Measurements from ENCODE around the gene MKI67.
"Not testable (repeated sequence)": the region's sequence is repeated elsewhere in the genome, so short reads cannot be mapped to it uniquely, and the experiment has no call there.

MKI67 gene

DNA sequence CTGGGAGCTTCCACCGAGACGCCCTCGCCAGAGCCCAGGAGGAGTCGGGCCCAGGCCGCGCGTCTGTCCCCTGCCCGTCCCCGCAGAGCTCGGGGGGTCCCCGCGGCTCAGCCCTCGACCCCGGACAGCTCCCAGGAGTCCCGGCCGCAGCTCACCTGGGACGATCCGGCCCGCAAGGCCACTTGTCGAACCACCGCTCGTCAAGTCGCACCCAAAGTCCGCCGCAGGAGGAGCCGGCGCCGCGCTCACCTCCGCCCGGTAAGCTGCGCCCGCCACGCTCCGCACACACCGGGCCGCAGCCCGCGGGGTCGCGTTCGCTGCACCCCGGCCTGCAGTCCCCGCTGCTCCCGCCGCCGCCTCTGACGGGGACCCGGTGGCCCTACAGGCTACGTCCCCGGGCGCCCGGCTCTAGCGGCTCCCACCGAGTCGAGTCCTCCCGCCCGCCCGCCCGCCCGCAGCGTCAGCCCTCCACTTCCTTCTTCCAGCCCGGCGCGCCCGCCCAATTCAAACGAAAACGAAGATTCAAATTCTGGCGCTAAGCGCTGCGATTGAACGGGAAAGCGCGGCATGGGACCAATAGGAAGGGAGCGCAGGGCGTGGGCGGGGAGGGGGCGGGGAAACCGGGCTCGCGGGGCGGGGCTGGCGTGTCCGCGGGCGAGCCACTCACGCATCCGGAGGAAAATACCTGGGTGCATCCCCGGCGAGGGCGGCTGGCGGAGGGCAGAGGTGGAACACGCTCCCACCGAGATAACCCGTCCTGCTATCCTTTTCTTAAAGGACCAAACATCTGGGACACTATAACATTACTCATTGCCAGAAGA lies at the start of gene MKI67:
MKI67 (minus strand) TSS at position 480 of the 821 bp plus-strand sequence. CDS start 756 bp downstream, outside the sequence.
- no peak for FAIRE-seq

DNA sequence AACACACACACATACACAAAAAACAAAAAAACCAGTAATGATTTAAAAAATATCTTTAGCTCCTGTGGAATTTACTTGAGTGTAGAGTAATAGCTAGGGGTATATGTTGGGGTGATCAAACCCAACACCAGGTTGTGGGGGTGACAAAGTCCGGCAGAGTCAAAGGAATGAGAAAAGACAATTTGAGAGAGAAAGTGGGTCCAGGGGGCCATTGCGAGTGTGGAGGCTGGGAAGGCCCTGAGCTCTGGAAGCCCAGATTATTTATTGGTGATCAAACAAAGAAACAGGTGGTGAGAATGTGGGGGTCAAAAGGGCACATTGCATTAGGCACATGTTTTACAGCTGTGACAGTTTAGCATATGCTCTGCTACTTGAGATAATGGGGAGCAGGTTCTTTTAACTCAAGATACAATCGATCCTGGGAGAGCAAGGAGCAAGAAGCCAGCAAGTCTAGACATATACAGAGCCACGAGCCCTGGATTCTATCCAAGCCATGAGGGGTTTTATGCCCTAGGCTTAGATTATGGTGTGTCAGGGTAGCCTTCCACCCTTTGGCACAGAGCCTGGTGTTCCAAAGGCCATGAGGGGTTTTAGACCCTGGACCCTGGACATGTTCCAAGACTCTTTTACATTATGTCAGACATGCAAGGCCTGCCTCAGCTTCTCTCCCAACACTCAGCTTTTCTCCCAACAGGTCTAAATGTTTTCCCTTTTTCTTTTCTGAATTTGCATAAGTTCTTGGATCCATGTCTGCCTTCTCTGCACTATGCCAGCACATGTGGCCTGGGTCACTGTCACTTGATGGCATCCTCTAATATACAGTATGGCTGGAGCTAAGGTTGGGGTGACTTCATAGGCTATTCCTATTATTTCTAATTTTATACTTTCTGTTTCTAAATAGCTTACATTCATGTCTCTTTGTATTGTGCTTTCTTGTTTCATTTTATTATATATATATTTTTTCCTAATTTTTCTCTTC lies 48.6 kb upstream of the MKI67 start:
- no peak for FAIRE-seq

- no peak for FAIRE-seq
Observed at GRCh38 chr10:128173386-128173785, 47.2 kb upstream of the MKI67 start.

- no peak for FAIRE-seq
Observed at GRCh38 chr10:128172756-128173155, 46.5 kb upstream of the MKI67 start.

GRCh38 chr10:128169811-128170379 lies 43.7 kb upstream of the MKI67 start:
- FAIRE-seq: no peak

DNA sequence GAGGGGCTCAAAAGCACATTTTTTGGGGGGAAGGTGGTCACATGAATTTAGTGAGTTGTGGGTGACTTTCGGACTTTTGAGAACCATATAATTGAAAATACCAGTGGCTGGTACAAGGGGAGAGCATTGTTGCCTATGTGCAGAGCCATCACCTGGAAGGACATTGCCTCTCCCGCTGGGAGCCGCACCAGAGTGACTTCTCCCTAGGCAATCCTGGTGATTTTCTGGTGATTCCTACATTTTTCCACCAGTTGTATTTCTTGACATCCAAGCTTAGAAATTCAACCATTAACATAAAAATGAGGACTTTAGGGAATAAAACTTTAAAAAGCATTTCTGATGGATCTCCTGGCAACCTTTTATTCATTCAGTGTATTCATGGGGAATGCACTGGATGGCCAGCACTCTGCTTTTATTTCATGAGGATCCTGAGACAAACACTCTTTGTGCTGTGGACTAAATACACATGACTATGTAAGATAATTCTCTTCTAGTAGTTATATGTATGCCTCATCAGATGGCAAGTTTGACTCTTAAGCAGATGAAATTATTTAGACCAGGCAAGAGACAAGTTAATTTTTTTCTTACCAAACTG lies 41.8 kb upstream of the MKI67 start:
- FAIRE-seq: no peak

DNA sequence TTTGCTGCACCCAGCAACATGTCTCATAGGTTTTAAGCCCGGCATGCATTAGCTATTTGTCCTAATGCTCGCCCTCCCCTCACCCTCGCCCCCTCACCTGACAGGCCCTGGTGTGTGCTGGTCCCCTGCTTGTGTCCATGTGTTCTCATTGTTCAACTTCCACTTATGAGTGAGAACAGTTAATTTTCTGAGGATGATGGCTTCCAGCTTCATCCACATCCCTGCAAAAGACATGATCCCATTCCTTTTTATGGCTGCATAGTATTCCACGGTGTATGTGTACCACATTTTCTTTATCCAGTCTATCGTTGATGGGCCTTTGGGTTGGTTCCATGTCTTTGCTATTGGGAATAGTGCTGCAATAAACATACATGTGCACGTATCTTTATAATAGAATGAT lies 40.9 kb upstream of the MKI67 start:
- FAIRE-seq: not testable (repeated sequence)

DNA sequence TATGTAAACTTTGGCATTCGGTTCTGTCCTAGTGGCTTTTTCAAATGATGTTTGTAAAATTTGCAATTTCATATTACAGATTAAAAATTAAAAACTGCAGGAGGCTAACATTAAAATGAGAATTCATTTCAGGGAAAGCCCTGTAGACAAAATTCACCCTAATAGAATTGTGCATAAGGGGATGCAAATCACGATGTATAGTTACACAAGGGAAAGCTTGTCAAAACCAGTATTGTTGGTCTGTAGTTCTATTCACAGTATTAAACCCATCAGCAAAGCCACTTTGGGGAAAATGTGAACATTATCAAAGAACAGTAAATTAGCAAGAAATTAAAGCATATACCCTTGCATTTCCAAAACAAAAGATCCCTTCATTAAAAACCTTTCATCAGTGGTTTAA lies 39.9 kb upstream of the MKI67 start:
- no peak for FAIRE-seq

DNA sequence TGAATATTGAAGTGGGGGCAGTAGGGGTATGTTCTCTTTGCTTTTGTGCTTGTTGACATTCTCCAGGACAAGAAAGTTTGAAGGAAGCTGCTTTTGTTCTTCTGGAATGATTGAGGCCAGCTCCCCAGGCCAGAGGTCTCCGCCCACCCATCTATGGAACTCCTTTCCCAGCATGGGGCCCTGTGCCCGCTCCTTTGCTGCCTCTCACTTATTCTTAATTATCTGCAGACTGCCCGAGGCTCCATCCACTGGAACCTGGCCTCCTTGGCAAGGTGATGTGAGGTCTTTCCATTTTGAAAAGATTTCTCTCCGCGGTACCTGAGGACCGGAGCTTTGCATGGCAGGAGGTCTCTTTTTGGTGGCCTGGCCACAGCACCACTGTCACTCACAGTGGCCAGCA lies 39.3 kb upstream of the MKI67 start:
- FAIRE-seq: no peak

GRCh38 chr10:128163701-128164100 lies 37.5 kb upstream of the MKI67 start:
- FAIRE-seq: no peak

DNA sequence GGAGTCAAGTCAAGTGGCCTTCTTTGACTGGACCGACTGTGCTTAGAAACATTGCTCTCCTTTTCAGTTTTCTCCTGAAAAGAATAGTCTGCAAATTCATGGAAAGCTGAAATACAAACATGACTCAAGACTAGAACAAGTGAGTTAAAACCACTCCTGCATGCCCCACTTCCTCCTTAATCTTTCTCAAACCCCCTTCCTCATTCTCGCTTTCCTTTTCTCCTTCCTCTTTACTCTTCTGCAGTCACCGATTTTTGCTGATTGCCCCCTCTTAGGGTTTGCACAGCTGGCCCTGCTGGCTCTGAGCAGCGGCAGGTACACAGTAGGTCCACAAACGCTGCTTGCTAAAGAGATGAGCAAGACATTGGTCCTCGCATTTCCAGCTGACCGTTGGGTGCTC lies 34.8 kb upstream of the MKI67 start:
- FAIRE-seq: no peak

DNA sequence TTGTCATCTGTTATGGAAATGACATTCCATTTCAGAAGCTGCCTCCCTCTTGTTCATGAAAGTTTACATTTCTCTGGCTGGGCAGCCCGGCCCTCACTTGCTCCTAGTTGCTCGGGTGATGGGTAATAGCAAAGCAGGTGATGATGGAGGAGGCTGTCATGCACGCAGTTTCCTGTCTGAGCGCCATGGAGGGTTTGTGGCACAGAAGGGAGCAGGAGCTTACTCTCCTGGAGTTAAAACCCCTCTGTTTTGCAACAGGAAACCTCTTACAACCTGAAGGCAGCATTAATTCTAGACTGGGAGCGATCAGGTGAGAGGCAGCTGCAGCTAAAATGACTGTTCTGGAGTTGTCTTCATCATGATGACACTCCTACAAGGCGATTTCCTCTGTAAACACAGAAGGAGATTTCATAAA lies 34.1 kb upstream of the MKI67 start:
- no peak for FAIRE-seq

- FAIRE-seq: no peak
Observed at GRCh38 chr10:128158021-128158795, 32.0 kb upstream of the MKI67 start.

DNA sequence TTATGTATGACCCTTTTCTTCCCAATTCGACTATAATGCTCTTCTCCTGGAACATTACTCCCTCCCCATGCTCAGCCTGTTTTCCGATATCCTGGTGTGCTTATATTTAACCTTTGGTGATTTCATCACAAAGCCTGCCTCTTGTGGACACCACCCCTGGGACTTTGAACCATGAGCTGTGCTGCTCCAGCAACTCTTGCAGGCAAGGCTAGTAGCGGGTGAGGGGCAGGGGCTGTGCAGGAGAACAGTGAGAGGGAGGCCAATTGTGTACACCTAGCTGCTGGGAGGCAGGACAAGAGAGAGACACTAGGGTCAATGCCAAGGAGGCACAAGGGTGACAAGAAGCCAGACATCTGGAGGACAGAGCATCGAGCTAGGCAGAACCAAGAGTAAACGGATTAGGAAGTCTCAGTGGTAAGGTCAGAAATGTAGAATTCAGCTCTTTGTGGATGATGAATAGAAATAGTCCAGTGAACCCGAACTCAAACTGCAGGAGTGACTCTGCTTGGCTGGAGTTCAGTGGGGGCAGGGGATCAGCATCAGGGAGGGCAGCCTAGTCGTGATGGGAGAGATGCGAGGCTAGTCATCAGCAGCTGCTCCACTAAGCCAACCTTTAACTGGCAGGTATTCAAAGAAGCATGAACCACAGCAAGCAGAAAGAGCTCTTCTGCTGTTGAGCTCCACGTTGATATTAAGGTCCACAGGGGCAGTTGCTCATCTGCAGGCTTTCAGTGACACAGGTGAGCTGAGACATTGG lies 31.0 kb upstream of the MKI67 start:
- no peak for FAIRE-seq

DNA sequence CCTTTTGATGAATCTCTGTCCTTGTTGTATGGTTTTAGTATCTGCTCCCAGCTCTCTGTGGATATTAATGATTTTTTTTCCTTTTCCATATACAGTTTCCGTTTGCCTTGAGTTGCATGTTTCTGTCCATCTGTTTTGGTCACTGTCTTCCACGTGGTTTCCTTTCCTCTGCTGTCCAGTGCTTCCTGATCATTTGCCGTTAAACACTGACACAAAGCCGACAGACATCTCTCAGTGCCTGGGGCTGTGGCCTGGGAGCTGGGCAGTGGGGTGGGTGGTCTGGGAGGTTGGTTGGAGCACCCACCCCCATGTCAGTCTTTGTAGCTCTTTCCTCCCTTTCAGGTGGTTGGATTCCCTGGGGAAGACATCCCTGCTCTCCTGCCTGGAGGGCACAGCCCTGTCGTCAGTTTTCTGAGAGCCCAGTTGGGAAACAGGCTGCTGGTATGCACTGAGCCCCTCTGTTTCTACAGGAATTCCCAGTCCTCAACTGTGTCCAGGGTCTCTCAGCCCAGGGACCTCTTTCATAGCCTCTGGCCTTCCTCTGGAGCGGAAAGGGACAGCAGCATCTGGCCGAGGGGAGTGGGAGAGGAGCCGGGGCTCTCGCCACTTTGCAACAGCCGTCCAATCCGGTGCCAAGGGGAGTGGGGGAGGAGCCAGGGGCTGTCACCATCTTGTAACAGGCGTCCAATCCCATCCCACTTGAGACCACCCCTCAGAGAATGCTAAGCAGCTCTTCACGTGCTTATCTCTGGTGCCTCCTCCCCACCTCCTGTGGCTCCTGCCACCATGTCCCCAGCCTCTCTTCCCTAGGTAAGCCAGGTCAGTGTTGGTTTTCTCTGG lies 26.7 kb upstream of the MKI67 start:
- no peak for FAIRE-seq

DNA sequence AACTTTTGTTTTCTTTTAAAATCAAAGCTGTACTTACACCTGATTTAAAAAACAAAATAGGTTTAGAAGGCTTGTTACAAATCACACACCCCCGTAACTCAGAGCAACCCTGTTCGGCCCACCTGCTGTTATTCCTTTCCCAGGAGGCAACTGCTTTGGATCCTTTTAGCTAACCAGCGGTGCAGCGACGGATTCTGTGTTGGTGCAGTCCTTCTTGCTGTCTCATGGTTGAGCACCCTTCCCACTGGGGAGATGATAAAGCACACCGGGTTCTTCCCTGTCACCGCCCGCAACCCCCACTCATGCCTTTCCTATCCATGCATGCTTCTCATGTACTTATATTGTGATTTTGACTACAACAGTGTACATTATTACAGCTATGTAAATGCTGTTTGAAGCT lies 24.8 kb upstream of the MKI67 start:
- FAIRE-seq: no peak

DNA sequence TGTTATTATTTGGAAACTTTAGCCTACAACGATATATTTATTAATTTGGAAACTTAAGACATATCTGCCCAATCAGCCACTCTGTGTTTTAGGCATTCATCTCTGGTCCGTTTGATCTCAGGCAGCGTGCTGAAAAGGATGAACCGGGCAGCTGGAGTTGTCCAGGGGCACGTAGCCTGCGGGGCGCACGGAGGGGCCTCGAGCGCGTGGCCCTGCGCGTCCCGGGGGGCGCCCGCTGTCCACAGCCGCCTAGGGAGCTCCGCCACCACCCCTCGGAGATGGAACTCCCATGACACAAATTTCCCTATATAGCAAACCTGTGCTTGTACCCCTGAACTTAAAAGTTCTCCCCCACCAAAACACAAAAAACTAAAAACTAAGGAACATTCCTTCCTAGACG lies 24.3 kb upstream of the MKI67 start:
- no peak for FAIRE-seq

DNA sequence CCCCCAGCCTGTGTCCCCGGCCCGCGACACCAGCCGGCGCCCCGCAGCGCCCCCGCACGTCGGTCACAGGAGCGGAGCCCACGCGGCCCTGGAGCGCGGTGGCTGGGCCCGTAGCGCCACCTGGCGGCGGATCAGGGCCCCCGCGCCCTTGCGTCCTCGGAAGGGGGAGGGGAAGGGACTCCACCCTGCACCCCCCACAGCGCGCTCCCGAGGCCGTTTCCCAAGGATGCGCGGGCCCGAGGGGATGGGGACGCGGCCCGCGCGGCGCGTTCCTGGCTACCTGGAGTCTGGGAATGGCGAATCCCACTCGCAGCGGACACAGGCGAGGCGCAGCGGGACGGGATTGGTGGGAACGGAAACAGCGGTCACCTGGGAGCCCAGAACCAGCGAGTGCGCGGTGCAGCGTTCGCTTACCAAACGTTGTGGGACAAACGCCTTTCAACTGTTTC lies 23.8 kb upstream of the MKI67 start:
- FAIRE-seq: no peak

- FAIRE-seq: no peak
Observed at GRCh38 chr10:128149267-128150014, 23.2 kb upstream of the MKI67 start.

Data from endometrium (tissue), 2 donors.